Measurements from ENCODE around the gene DNAH2.

GRCh38 chr17:7782240-7782639, 64.7 kb downstream of the DNAH2 start:
- TF ChIP-seq CTCF (IDR thresholded peaks at IDR 0.05) (peak in 1 of 4 experiments; percentile 10), POLR2A (IDR thresholded peaks at IDR 0.05) (no peak)

Data from sigmoid colon (tissue), 3 donors.